HCT116 (cell line): ENCODE results near the gene LINGO3. TPM values are rescaled to one million over a fixed set of nuclear protein-coding genes. Genes with fewer than 3 reads are reported as not detected.

Experiments
- ATAC-seq: fragments of 200-7000 bp; cut with Tn5 transposase; 2 replicates; pipeline ENCODE4 v1.9.1; 2020; ENCODE audit warnings: mild to moderate bottlenecking, moderate library complexity
- BruUV-seq: library from RNA; stranded (reverse); fragments of 400-500 nt; replicated peaks from 2 replicates; lab custom pipeline; 2021; lab: Mats Ljungman, UMichigan
- CTCF ChIA-PET: fragments of 300-600 bp; sonication (Branson Sonifier 250); formaldehyde crosslinking; loops from one replicate; lab custom pipeline; 2021; ENCODE audit warnings: antibody characterized with exemption; lab: Charles Lee
- POLR2A ChIA-PET: fragments of 300-600, 350-600 bp; sonication (Branson Sonifier 250); formaldehyde crosslinking; loops from one replicate; lab custom pipeline; 2021; ENCODE audit warnings: antibody characterized with exemption; lab: Charles Lee
- RAD21 ChIA-PET, 2 experiments: fragments of 300-600 bp; sonication (Branson Sonifier 250); formaldehyde crosslinking; loops; one replicate each; lab custom pipeline; 2023; ENCODE audit warnings: low total read pairs in 2 of 2; ENCODE audit not compliant: uncharacterized antibody in 2 of 2, unreplicated experiment in 2 of 2, low non-redundant PET in 1 of 2; lab: Charles Lee
- DNase-seq: peaks from one replicate; pipeline ENCODE4 v3.0.0-alpha.2; 2010; ENCODE audit warnings: low read depth, low spot score
- H2AFZ ChIP-seq: fragments of 200-600 bp; shearing (Covaris generic), sonication (generic); 2 replicates; pipeline ENCODE4 v1.6.1; 2017; ENCODE audit warnings: low read depth, mixed run types, mixed read lengths, antibody characterized with exemption, low read length; ENCODE audit not compliant: poor library complexity, severe bottlenecking
- H3K27ac ChIP-seq: 2 replicates; pipeline ENCODE4 v1.5.1; 2012; ENCODE audit warnings: low read depth, low read length
- H3K27me3 ChIP-seq: fragments of 200-600 bp; sonication (generic); 2 replicates; pipeline ENCODE4 v1.6.1; 2016; ENCODE audit warnings: mixed run types, low read length, mixed read lengths; ENCODE audit not compliant: insufficient read depth
- H3K36me3 ChIP-seq, 2 experiments: fragments of 200-500 bp in 1 of 2; fragments of 200-600 bp in 1 of 2; sonication (Bioruptor generic) in 1 of 2; sonication (generic) in 1 of 2; 2 replicates each; pipeline versions ENCODE4 v1.5.1 to v1.6.1; 2014 to 2016; ENCODE audit warnings: low read length in 2 of 2, inconsistent platforms in 1 of 2, mixed read lengths in 1 of 2, mixed run types in 1 of 2; ENCODE audit not compliant: insufficient read depth in 2 of 2, control insufficient read depth in 1 of 2
- H3K4me1 ChIP-seq, 2 experiments: fragments of 200-600 bp in 1 of 2; sonication (generic) in 1 of 2; 2 replicates each; pipeline versions ENCODE4 v1.5.1 to v1.6.1; 2012 to 2017; ENCODE audit warnings: low read length in 2 of 2, inconsistent platforms in 1 of 2, mild to moderate bottlenecking in 1 of 2, mixed read lengths in 1 of 2, mixed run types in 1 of 2, moderate library complexity in 1 of 2; ENCODE audit not compliant: insufficient read depth in 2 of 2, control insufficient read depth in 1 of 2
- H3K4me2 ChIP-seq: fragments of 200-600 bp; sonication (generic); 2 replicates; pipeline ENCODE4 v1.6.1; 2017; ENCODE audit warnings: mixed run types, low read length, mixed read lengths
- H3K4me3 ChIP-seq, 2 experiments: fragments of 200-600 bp in 1 of 2; sonication (generic) in 1 of 2; replicated peaks in 1 of 2; 2 replicates each; pipeline ENCODE4 v1.5.1; 2011 to 2016; ENCODE audit warnings: low read length in 2 of 2, control low read depth in 1 of 2, low read depth in 1 of 2, mild to moderate bottlenecking in 1 of 2, mixed read lengths in 1 of 2, mixed run types in 1 of 2
- H3K79me2 ChIP-seq: fragments of 200-600 bp; sonication (generic); 2 replicates; pipeline ENCODE4 v1.6.1; 2017; ENCODE audit warnings: mild to moderate bottlenecking, mixed run types, low read length, moderate library complexity, mixed read lengths; ENCODE audit not compliant: insufficient read depth
- H3K9ac ChIP-seq: fragments of 200-600 bp; sonication (generic); 2 replicates; pipeline ENCODE4 v1.6.1; 2016; ENCODE audit warnings: low read length, mixed read lengths
- H3K9me2 ChIP-seq: fragments of 200-600 bp; sonication (generic), shearing (Covaris generic); 2 replicates; pipeline ENCODE4 v1.6.1; 2017; ENCODE audit warnings: mixed run types, mild to moderate bottlenecking, moderate library complexity; ENCODE audit not compliant: insufficient read depth
- H3K9me3 ChIP-seq, 2 experiments: fragments of 200-500 bp in 1 of 2; fragments of 200-600 bp in 1 of 2; sonication (Bioruptor generic) in 1 of 2; sonication (generic) in 1 of 2; 2 replicates each; pipeline ENCODE4 v1.6.1; 2014 to 2017; ENCODE audit warnings: low read length in 2 of 2, mixed read lengths in 2 of 2, inconsistent platforms in 1 of 2, low read depth in 1 of 2, mild to moderate bottlenecking in 1 of 2, mixed run types in 1 of 2, moderate library complexity in 1 of 2; ENCODE audit not compliant: control insufficient read depth in 1 of 2, insufficient read depth in 1 of 2
- H4K20me1 ChIP-seq: fragments of 200-600 bp; sonication (generic), shearing (Covaris generic); 2 replicates; pipeline ENCODE4 v1.6.1; 2017; ENCODE audit warnings: mixed run types, mild to moderate bottlenecking, moderate library complexity; ENCODE audit not compliant: insufficient read depth
- ATF3 ChIP-seq: IDR thresholded peaks from 2 replicates; pipeline ENCODE4 v1.6.1; 2012
- CBX3 ChIP-seq: IDR thresholded peaks from 2 replicates; pipeline ENCODE4 v1.6.1; 2012; ENCODE audit warnings: low read depth
- CEBPB ChIP-seq: IDR thresholded peaks from 2 replicates; pipeline ENCODE4 v1.6.1; 2012; ENCODE audit warnings: low read depth
- EGR1 ChIP-seq: IDR thresholded peaks from 2 replicates; pipeline ENCODE4 v1.6.1; 2012; ENCODE audit warnings: low read depth
- ELF1 ChIP-seq: IDR thresholded peaks from 2 replicates; pipeline ENCODE4 v1.6.1; 2012; ENCODE audit warnings: low read depth, borderline replicate concordance
- EZH2 ChIP-seq: fragments of 200-600 bp; sonication (generic); IDR thresholded peaks from 2 replicates; pipeline ENCODE4 v1.6.1; 2017; ENCODE audit warnings: antibody characterized with exemption, mixed run types
- EZH2phosphoT487 ChIP-seq: fragments of 200-600 bp; IDR thresholded peaks from 2 replicates; pipeline ENCODE4 v1.6.1; 2018; ENCODE audit warnings: antibody characterized with exemption, borderline replicate concordance
- JUND ChIP-seq: IDR thresholded peaks from 2 replicates; pipeline ENCODE4 v1.6.1; 2012
- MAX ChIP-seq: IDR thresholded peaks from 2 replicates; pipeline ENCODE4 v1.6.1; 2012
- POLR2A ChIP-seq: IDR thresholded peaks from 2 replicates; pipeline ENCODE4 v1.7.0; 2011; ENCODE audit warnings: borderline replicate concordance; ENCODE audit not compliant: insufficient read depth, insufficient read length; ENCODE audit errors: extremely low read depth
- POLR2AphosphoS5 ChIP-seq: IDR thresholded peaks from 2 replicates; pipeline ENCODE4 v1.6.1; 2011; ENCODE audit warnings: mild to moderate bottlenecking, low read depth, low read length, moderate library complexity
- RAD21 ChIP-seq: IDR thresholded peaks from 2 replicates; pipeline ENCODE4 v1.6.1; 2012; ENCODE audit warnings: low read depth, mild to moderate bottlenecking
- REST ChIP-seq: IDR thresholded peaks from 2 replicates; pipeline ENCODE4 v1.6.1; 2012; ENCODE audit warnings: low read depth
- SIN3A ChIP-seq: IDR thresholded peaks from 2 replicates; pipeline ENCODE4 v1.6.1; 2012; ENCODE audit warnings: low read depth
- SP1 ChIP-seq: IDR thresholded peaks from 2 replicates; pipeline ENCODE4 v1.6.1; 2012; ENCODE audit warnings: low read depth
- SRF ChIP-seq: IDR thresholded peaks from 2 replicates; pipeline ENCODE4 v1.6.1; 2012; ENCODE audit warnings: low read depth
- TCF7L2 ChIP-seq: IDR thresholded peaks from 2 replicates; pipeline ENCODE4 v1.7.0; 2011; ENCODE audit warnings: borderline replicate concordance, inconsistent platforms; ENCODE audit not compliant: insufficient read depth, insufficient read length; ENCODE audit errors: extremely low read depth
- YY1 ChIP-seq: IDR thresholded peaks from 2 replicates; pipeline ENCODE4 v1.6.1; 2011; ENCODE audit warnings: low read length, low read depth, moderate library complexity, mild to moderate bottlenecking; ENCODE audit not compliant: insufficient replicate concordance; ENCODE audit errors: extremely low read depth
- ZBTB33 ChIP-seq: IDR thresholded peaks from 2 replicates; pipeline ENCODE4 v1.6.1; 2011; ENCODE audit warnings: mild to moderate bottlenecking, low read length, moderate library complexity; ENCODE audit not compliant: insufficient replicate concordance; ENCODE audit errors: extremely low read depth
- ZFX ChIP-seq: fragments of 450-650 bp; IDR thresholded peaks from 2 replicates; pipeline ENCODE4 v1.6.1; 2017
- ZNF274 ChIP-seq: fragments of 200-500 bp; sonication (Bioruptor generic); IDR thresholded peaks from 2 replicates; pipeline ENCODE4 v1.6.1; 2014; ENCODE audit warnings: mild to moderate bottlenecking, low read depth, low read length, inconsistent platforms
- intact Hi-C: fragments of 100-400 bp; cut with micrococcal nuclease; formaldehyde crosslinking; loops from 2 replicates; pipeline ENCODE4 v1.10.0; 2022
- total RNA-seq: library from RNA; stranded (reverse); gene quantifications from one replicate; pipeline ENCODE4 v1.2.1, GENCODE V29; 2021; ENCODE audit not compliant: unreplicated experiment

Gene LINGO3
- total RNA-seq, 1 experiment from 2014 or later = not detected

- no peaks in the 10 kb centered on the region for H3K9me3 ChIP-seq
- CTCF ChIA-PET = interaction anchor here (0.7 to 1.2 kb wide), 2 partner anchors 56 to 309 kb away, joined by 3 to 4 read pairs; no protein-coding TSS in a partner anchor
- DNase-seq (peak; percentile 63), ATAC-seq (peak; percentile 77)
- peak within 1 kb of the TSS; percentile 96 for H3K9ac ChIP-seq
- peaks cover 5 to 6% of the 10 kb centered on the region in 2 experiments; a peak in 2 of 4 replicates for H3K36me3 ChIP-seq
- peak within 1 kb of the TSS; percentile 87 for H3K4me2 ChIP-seq
- H2AFZ ChIP-seq = no peak within 1 kb of the TSS
- no TSS peak for BruUV-seq
- POLR2A ChIA-PET = interaction anchor here (0.7 to 1.3 kb wide), 3 partner anchors 57 to 174 kb away, joined by 3 to 4 read pairs (median 3); partner anchors contain the start of gene GADD45B
- H3K79me2 ChIP-seq = peaks cover 80% of the 10 kb centered on the region
- peak within 1 kb of the TSS; percentile 98 for H3K27ac ChIP-seq
- no peaks in the 10 kb centered on the region for H4K20me1 ChIP-seq
- H3K4me3 ChIP-seq = peak within 1 kb of the TSS; percentile 96
- intact Hi-C loops = loop anchor here (5.0 kb wide), 1 partner anchor 64 kb away; no protein-coding TSS in a partner anchor
- RAD21 ChIA-PET = interaction anchor here in 1 of 2 experiments (0.6 to 1.3 kb wide), 3 partner anchors 54 to 283 kb away, joined by 4 read pairs; no protein-coding TSS in a partner anchor
- H3K9me2 ChIP-seq = no peaks in the 10 kb centered on the region
- H3K4me1 ChIP-seq = peaks cover 19 to 28% of the 10 kb centered on the region in 2 experiments
- H3K27me3 ChIP-seq = no peaks in the 10 kb centered on the region
- no peak for TF ChIP-seq CEBPB
- no peak for TF ChIP-seq RAD21
- no peak for TF ChIP-seq TCF7L2
- peak; percentile 70 for TF ChIP-seq POLR2A
- peak; percentile 57 for TF ChIP-seq SP1
- TF ChIP-seq SIN3A = peak; percentile 57
- no peak for TF ChIP-seq EZH2
- TF ChIP-seq MAX = peak; percentile 76
- no peak; the same call in 1 of the 2 replicates for TF ChIP-seq EGR1
- peak; percentile 89 for TF ChIP-seq POLR2AphosphoS5
- no peak for TF ChIP-seq ELF1
- peak; percentile 95 for TF ChIP-seq YY1
- TF ChIP-seq ZNF274 = no peak
- TF ChIP-seq ATF3 = no peak; the same call in 1 of the 2 replicates
- TF ChIP-seq CBX3 = no peak
- TF ChIP-seq ZFX = peak; percentile 72; the same call in 1 of the 2 replicates
- no peak for TF ChIP-seq SRF
- TF ChIP-seq ZBTB33 = no peak
- TF ChIP-seq REST = no peak
- TF ChIP-seq EZH2phosphoT487 = no peak
- no peak for TF ChIP-seq JUND
These were observed 20.6 kb upstream of the LINGO3 start, which contains the start of the genes LSM7 and SPPL2B for GRCh38 chr19:2328401-2329148. LSM7 (minus strand) TSS chr19:2328586; CDS start chr19:2328566, 20 bp downstream. SPPL2B (plus strand) TSS chr19:2328684; CDS start chr19:2328710, 26 bp downstream.
